Heart left ventricle (tissue), 16 donors: ENCODE measurements around the gene BCAS1. TPM values are rescaled to one million over a fixed set of nuclear protein-coding genes. Genes with fewer than 3 reads are reported as not detected.

Experiments used
- ATAC-seq, 4 donors: fragments of 200-7000 bp; cut with Tn5 transposase; one replicate each; pipeline ENCODE4 v1.9.1; 2020 to 2022; ENCODE audit warnings: moderate library complexity in 4 of 4, mild to moderate bottlenecking in 3 of 4, moderate number of reproducible peaks in 1 of 4
- DNase-seq, 5 donors: peaks; one replicate each; pipeline ENCODE4 v3.0.0-alpha.2; 2020
- H3K27ac ChIP-seq, 12 donors: fragments of 200-600 bp; sonication (generic) in 4 of 12; one replicate each; pipeline versions ENCODE4 v1.5.0 to v1.8.0; 2016 to 2022; ENCODE audit warnings: mild to moderate bottlenecking in 2 of 12
- H3K27me3 ChIP-seq, 9 donors: fragments of 200-600 bp; sonication (generic) in 2 of 9; one replicate each; pipeline versions ENCODE4 v1.5.1 to v1.8.0; 2016 to 2022; ENCODE audit warnings: mild to moderate bottlenecking in 3 of 9
- H3K36me3 ChIP-seq, 9 donors: fragments of 200-600 bp; sonication (generic) in 2 of 9; one replicate each; pipeline versions ENCODE4 v1.5.0 to v1.8.0; 2018 to 2022; ENCODE audit warnings: mild to moderate bottlenecking in 2 of 9
- H3K4me1 ChIP-seq, 12 donors: fragments of 200-600 bp; sonication (generic) in 4 of 12; one replicate each; pipeline versions ENCODE4 v1.5.0 to v1.8.0; 2016 to 2022; ENCODE audit warnings: mild to moderate bottlenecking in 3 of 12
- H3K4me3 ChIP-seq, 12 donors: fragments of 200-600 bp; sonication (generic) in 4 of 12; one replicate each; pipeline versions ENCODE4 v1.5.0 to v1.8.0; 2017 to 2022; ENCODE audit warnings: mild to moderate bottlenecking in 9 of 12, moderate library complexity in 4 of 12
- H3K9me3 ChIP-seq, 12 donors: fragments of 200-600 bp; sonication (generic) in 4 of 12; one replicate each; pipeline versions ENCODE4 v1.5.0 to v1.8.0; 2016 to 2022; ENCODE audit warnings: mild to moderate bottlenecking in 1 of 12
- CTCF ChIP-seq, 12 donors: fragments of 200-600 bp; sonication (generic) in 4 of 12; IDR thresholded peaks; one replicate each; pipeline versions ENCODE4 v1.5.0 to v1.8.0; 2018 to 2022; ENCODE audit warnings: antibody characterized with exemption in 12 of 12, mild to moderate bottlenecking in 5 of 12
- POLR2A ChIP-seq, 2 donors: fragments of 450-650 bp; IDR thresholded peaks; one replicate each; pipeline ENCODE4 v1.6.1; 2017; ENCODE audit warnings: antibody characterized with exemption in 2 of 2, mild to moderate bottlenecking in 2 of 2, moderate library complexity in 2 of 2
- WGBS, 4 donors: extraction: QIAGEN DNeasy Blood & Tissue Kit in 2 of 4; methylation state at CpG; one replicate each; pipeline versions ENCODE4 v1.1.5 to v1.1.7; 2013 to 2018; 5-methylcytosine and 5-hydroxymethylcytosine counted together
- intact Hi-C, 10 donors: fragments of 100-400 bp; cut with DNase I; formaldehyde crosslinking; loops; one replicate each; pipeline versions ENCODE4 v1.11.1 to v1.14.2; 2022
- polyA plus RNA-seq, 2 donors: library from polyadenylated mRNA; stranded (reverse); fragments of 200-250 nt; gene quantifications; one replicate each; pipeline ENCODE4 v1.2.3, GENCODE V29; 2013
- total RNA-seq, 9 donors: library from RNA; depleted of rRNA in 2 of 9; stranded (reverse); fragments of >200 nt in 2 of 9; fragmentation: NEBNext Ultra II Directional in 3 of 9; extraction: Animal tissue kit (Norgen Biotek cat#: 25700) in 3 of 9; gene quantifications; one replicate each; pipeline versions ENCODE4 v1.1.0 to v1.2.4, GENCODE V29; 2016 to 2023
- donor health status: ischemic (EF 13 %, LVEDD 7.1; RV severe dilation, severe dysfunction).
- donor health status: healthy with polysubstance abuse.
- donor health status: DM: no; HTN: yes; CAD: no.
- donor health status: DM: no; HTN: no; CAD: no.
- donor health status: ischemic (EF 25% LVEDD 6.9; RV normal size, moderate dysfunction).
- donor health status: ischemic (EF 25% LVEDD 5.7; RV mildly dilated, moderate dysfunction).
- donor health status: healthy.
- donor health status: DM: yes; HTN: yes; CAD: no.
- donor health status: ischemic (EF 35%, LVEDD 5.7; RV mildly dilated, moderate dysfunction).
- donor health status: nonischemic (EF 11% LVEDD 7.7; RV severe dilation, severe dysfunction).
- donor health status: DM: yes; HTN: yes; CAD: no.
- donor health status: PGD.
- donor health status: ischemic (EF 29% LVEDD 5.4; RV normal size, mild dysfunction).
- donor health status: nonischemic (EF 23%, LVEDD 6.1; RV moderate dilation, normal function).

The BCAS1 gene
- total and polyA plus RNA-seq, 11 donors: not detected

GRCh38 chr20:54048891-54049545, 21.4 kb downstream of the BCAS1 start:
- Histone ChIP-seq H3K4me1 (no peaks in the 10 kb centered on the region), H3K9me3 (peaks cover 0 to 5% (median 0%) of the 10 kb centered on the region in 12 donors), H3K36me3 (no peaks in the 10 kb centered on the region), H3K27me3 (no peaks in the 10 kb centered on the region), H3K27ac (no peak overlapping the region), H3K4me3 (no peak overlapping the region)
- TF ChIP-seq POLR2A (IDR thresholded peaks at IDR 0.05) (no peak), CTCF (IDR thresholded peaks at IDR 0.05) (no peak)
- DNase-seq (no peak), ATAC-seq (no peak)
- 52 to 66% (median 63%) methylated on average over 3 of the region's 3 CpGs for WGBS, 4 donors
- intact Hi-C loops: no loop called here

DNA sequence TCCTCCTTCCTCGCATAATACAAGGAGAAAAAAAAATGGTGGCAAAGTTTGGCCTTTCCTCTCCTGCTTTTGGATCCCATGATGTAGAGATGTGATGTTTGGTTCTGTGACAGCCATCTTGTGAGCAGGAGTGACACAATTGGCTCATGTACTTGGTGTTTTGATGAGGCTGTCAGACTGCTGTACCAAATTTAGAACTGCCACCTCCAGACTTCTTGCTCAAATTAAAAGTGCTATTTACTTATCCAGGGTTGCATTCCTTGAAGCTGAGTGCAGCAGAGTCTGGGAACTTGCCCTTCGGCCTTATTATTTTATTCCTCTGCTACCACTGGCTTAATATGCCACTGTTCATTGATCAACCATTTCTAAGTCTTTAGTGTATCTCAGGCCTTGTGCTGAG, 21.9 kb downstream of the BCAS1 start:
- TF ChIP-seq POLR2A (IDR thresholded peaks at IDR 0.05) (no peak), CTCF (IDR thresholded peaks at IDR 0.05) (no peak)
- DNase-seq: no peak
- no peak overlapping the region for H3K27ac ChIP-seq
- intact Hi-C loops: no loop called here
- ATAC-seq: no peak
- H3K9me3 ChIP-seq: peaks cover 0 to 5% (median 0%) of the 10 kb centered on the region in 12 donors
- no peaks in the 10 kb centered on the region for H3K27me3 ChIP-seq
- H3K36me3 ChIP-seq: no peaks in the 10 kb centered on the region
- H3K4me3 ChIP-seq: no peak overlapping the region
- WGBS, 4 donors: 44 to 100% (median 91%) methylated on average over 2 of the region's 2 CpGs
- no peaks in the 10 kb centered on the region for H3K4me1 ChIP-seq

DNA sequence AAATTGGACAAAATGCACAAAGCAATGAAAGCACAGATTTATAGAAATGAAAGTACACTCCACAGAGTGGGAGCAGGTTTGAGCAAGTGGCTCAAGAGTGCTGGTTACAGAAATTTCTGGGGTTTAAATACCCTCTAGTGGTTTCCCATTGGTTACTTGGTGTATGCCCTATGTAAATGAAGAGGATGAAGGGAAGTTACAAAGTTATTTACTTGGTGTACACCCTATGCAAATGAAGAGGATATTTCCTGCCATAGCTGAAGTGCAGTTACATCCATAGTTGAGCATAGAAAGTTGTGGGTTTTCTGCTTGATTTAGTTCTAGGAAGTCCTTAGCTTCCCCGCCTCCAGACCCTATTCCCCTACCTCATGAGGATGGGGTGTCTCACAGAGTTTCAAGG, 22.7 kb downstream of the BCAS1 start:
- DNase-seq (no peak), ATAC-seq (no peak)
- Histone ChIP-seq H3K4me1 (no peaks in the 10 kb centered on the region), H3K27ac (no peak overlapping the region), H3K27me3 (no peaks in the 10 kb centered on the region), H3K4me3 (no peak overlapping the region), H3K36me3 (no peaks in the 10 kb centered on the region), H3K9me3 (peaks cover 0 to 5% (median 0%) of the 10 kb centered on the region in 12 donors)
- TF ChIP-seq CTCF (IDR thresholded peaks at IDR 0.05) (no peak), POLR2A (IDR thresholded peaks at IDR 0.05) (no peak)
- intact Hi-C loops: no loop called here
- 90 to 100% (median 98%) methylated on average over 1 of the region's 1 CpG for WGBS, 4 donors

DNA sequence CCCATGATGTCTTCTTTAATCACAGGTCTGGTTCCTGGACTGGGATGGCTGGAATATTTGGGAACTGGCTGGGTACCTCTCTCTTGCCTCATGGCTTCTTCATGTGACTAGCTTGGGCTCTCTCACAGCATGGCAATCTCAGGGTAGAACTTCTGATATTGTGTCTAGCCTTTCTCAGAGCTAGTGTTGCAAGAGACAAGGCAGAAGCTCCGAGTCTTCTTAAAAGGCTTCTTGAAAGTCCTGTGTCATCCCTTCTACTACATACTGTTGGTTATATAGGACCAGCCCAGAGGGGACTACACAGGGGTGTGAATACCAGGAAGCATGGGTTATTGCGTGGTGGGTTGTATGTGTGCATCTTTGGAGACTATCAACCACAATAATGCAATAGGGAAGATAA, 23.3 kb downstream of the BCAS1 start:
- no peaks in the 10 kb centered on the region for H3K36me3 ChIP-seq
- no peaks in the 10 kb centered on the region for H3K4me1 ChIP-seq
- TF ChIP-seq POLR2A (IDR thresholded peaks at IDR 0.05): no peak
- TF ChIP-seq CTCF (IDR thresholded peaks at IDR 0.05): no peak
- no peak overlapping the region for H3K27ac ChIP-seq
- intact Hi-C loops: no loop called here
- H3K27me3 ChIP-seq: no peaks in the 10 kb centered on the region
- DNase-seq: no peak
- peaks cover 0 to 5% (median 0%) of the 10 kb centered on the region in 12 donors for H3K9me3 ChIP-seq
- no peak overlapping the region for H3K4me3 ChIP-seq
- 75 to 88% (median 86%) methylated on average over 2 of the region's 2 CpGs for WGBS, 4 donors
- ATAC-seq: no peak
